HL-60 (cell line): ENCODE results near the gene HSFX2.

ENCODE experiments used
- POLR2AphosphoS5 ChIP-seq: IDR thresholded peaks from 2 replicates; pipeline ENCODE4 v1.6.1; 2012; ENCODE audit warnings: low read depth
- SPI1 ChIP-seq: IDR thresholded peaks from 2 replicates; pipeline ENCODE4 v1.6.1; 2012; ENCODE audit warnings: low read depth, mild to moderate bottlenecking, borderline replicate concordance
- TF ChIP-seq, protein P1 (sequence below): IDR thresholded peaks from one replicate; pipeline ENCODE4 v1.5.1; 2011; ENCODE audit warnings: low read length, control low read depth, inconsistent platforms; ENCODE audit not compliant: insufficient read depth
- TF ChIP-seq, protein P2 (sequence below): IDR thresholded peaks from 2 replicates; pipeline ENCODE4 v1.6.1; 2012; ENCODE audit warnings: low read depth; ENCODE audit not compliant: insufficient replicate concordance

DNA sequence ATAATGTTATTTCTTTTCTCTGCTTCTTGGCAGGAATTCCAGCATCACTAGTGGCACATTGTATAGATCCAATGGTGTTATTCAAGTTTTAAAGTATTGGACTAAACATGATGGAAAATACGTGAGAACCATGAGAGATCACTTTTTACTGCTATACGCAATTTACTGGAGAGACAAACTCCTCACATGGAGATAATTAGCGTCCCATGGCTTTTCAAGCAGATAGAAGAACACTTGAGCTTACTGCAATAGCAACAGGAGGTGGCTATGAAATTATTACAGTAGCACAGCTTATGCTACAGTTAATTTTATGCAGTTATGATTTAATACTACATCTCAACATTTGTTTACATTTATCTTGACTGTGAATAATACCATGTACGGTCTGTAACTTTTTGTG lies 48.4 kb upstream of the HSFX2 start:
- TF ChIP-seq, protein P1, sequence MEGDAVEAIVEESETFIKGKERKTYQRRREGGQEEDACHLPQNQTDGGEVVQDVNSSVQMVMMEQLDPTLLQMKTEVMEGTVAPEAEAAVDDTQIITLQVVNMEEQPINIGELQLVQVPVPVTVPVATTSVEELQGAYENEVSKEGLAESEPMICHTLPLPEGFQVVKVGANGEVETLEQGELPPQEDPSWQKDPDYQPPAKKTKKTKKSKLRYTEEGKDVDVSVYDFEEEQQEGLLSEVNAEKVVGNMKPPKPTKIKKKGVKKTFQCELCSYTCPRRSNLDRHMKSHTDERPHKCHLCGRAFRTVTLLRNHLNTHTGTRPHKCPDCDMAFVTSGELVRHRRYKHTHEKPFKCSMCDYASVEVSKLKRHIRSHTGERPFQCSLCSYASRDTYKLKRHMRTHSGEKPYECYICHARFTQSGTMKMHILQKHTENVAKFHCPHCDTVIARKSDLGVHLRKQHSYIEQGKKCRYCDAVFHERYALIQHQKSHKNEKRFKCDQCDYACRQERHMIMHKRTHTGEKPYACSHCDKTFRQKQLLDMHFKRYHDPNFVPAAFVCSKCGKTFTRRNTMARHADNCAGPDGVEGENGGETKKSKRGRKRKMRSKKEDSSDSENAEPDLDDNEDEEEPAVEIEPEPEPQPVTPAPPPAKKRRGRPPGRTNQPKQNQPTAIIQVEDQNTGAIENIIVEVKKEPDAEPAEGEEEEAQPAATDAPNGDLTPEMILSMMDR: no peak
- no peak for TF ChIP-seq SPI1
- TF ChIP-seq, protein P2, sequence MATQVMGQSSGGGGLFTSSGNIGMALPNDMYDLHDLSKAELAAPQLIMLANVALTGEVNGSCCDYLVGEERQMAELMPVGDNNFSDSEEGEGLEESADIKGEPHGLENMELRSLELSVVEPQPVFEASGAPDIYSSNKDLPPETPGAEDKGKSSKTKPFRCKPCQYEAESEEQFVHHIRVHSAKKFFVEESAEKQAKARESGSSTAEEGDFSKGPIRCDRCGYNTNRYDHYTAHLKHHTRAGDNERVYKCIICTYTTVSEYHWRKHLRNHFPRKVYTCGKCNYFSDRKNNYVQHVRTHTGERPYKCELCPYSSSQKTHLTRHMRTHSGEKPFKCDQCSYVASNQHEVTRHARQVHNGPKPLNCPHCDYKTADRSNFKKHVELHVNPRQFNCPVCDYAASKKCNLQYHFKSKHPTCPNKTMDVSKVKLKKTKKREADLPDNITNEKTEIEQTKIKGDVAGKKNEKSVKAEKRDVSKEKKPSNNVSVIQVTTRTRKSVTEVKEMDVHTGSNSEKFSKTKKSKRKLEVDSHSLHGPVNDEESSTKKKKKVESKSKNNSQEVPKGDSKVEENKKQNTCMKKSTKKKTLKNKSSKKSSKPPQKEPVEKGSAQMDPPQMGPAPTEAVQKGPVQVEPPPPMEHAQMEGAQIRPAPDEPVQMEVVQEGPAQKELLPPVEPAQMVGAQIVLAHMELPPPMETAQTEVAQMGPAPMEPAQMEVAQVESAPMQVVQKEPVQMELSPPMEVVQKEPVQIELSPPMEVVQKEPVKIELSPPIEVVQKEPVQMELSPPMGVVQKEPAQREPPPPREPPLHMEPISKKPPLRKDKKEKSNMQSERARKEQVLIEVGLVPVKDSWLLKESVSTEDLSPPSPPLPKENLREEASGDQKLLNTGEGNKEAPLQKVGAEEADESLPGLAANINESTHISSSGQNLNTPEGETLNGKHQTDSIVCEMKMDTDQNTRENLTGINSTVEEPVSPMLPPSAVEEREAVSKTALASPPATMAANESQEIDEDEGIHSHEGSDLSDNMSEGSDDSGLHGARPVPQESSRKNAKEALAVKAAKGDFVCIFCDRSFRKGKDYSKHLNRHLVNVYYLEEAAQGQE: no peak
- TF ChIP-seq POLR2AphosphoS5: no peak
